Measurements from ENCODE around the gene OR7C1.
A peak's percentile ranks its signal among the peaks of the same experiment; 100 is the strongest.
"Not testable (repeated sequence)": the region's sequence is repeated elsewhere in the genome, so short reads cannot be mapped to it uniquely, and the experiment has no call there.

OR7C1 gene

DNA sequence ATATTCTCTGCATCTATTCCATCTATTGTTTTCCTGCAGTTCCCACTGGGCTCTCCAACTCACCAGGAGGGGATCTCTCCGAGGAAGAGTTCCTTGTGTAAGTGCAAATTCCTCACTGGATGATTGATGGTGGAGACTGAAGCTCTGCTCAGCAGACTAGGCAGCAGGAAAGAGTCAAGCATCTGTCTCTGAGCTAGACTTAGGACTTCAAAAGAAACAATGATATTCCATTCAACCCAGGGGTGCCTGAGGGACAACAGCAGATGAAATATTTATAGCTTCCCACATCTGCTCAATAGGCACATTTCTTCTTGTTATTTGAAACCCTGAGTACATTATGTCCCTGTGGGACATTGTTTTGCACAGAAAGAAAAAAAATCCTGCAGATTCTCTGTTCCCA, at the start of gene OR7C1, which contains the start of gene OR7A5:
TSS of gene OR7C1 (minus strand) at position 175 of the 400 bp plus-strand sequence. CDS start 35,049 bp downstream, outside the sequence.
TSS of gene OR7A5 (minus strand) at position 175 of the 400 bp plus-strand sequence. CDS start 6,944 bp downstream, outside the sequence.
- DNase-seq (ENCODE audit: low spot score) = peak; percentile 3

DNA sequence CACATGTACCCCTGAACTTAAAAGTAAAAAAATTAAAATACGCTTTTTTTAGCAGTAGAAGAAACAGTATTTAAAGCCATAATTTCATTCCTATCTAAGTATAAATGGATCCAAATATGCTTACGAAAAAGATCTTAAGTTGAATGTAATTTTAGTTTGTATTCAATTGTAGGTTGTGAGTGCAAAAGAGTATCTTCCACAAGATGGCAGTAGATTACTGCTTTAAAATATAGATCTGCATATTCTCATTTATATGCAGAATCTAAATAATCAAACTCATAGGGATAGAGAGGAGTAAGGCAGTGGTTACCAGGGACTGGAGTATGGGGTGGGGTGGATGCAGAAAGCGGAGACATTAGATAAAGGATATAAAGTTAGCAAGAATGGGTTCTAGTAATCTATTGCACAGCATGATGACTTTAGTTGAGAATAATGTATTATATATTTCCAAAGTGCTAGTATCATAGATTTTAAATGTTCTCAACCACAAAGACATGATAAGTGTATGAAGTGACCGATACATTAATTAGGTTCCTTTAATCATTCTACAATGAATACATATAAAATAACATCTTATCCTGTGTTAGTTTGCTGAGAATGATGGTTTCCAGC, 36.7 kb upstream of the OR7C1 start:
- no peak for DNase-seq (ENCODE audit: low spot score)

DNA sequence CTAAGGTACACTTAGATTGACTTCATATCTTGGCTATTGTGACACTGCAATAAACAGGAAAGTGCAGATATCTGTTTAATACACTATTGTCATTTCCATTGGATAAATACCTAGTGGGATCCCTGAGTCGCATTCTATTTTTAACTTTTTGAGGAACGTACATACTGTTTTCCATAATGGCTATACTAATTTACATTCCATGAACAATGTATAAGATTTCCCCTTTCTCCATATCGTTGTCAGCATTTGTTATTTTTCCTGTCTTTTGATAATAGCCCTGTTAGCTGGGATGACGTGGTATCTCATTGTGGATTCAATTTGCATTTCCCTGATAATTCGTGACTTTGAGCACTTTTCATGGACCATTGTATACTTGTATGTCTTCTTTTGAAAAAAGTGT, 33.5 kb upstream of the OR7C1 start:
- no peak for DNase-seq (ENCODE audit: low spot score)

DNA sequence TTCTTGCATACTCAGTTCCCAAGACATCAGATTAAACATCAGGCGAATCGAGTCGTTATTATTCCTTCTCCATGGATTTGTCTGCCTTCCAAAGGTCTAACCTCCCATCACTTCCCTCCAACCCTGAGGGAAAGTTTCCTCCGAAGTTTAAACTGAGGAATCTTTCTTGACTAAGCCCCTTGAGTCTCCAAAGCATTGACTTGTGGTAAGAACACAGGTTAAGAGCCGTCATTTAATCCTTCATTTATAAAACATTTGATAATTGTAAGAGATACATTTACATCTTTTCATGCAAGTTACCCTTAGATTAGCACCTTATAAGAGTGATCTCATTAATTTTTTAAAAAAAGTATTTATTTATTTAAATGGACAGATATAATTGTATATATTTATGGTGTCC, 13.8 kb upstream of the OR7C1 start, which contains the start of gene OR7A10:
TSS of gene OR7A10 (minus strand) at position 101 of the 400 bp plus-strand sequence. CDS start 7,045 bp downstream, outside the sequence.
- DNase-seq (ENCODE audit: low spot score) = no peak

GRCh38 chr19:14843578-14843977, 8.6 kb upstream of the OR7C1 start:
- no peak for DNase-seq (ENCODE audit: low spot score)

DNA sequence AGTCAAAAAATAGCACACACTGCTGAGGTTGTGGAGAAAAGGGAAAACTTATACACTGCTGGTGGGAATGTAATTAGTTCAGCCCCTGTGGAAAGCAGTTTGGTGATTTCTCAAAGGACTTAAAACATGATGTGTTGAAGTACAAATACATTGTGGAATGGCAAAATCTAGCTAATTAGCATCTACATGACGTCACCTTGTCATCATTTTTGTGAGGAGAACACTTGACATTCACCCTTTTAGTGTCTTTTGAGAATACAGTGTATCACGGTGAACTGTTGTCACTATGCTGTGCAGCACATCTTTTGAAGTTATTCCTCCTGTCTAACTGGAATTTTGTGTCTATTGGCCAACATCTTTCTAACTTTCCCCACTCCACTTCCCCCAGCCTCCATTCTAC, 8.2 kb upstream of the OR7C1 start:
- no peak for DNase-seq (ENCODE audit: low spot score)

GRCh38 chr19:14840206-14840605, 5.2 kb upstream of the OR7C1 start:
- no peak for DNase-seq (ENCODE audit: low spot score)

- no peak for DNase-seq (ENCODE audit: low spot score)
These were observed 2.4 kb upstream of the OR7C1 start for GRCh38 chr19:14837391-14837790.

GRCh38 chr19:14830702-14831101, 4.3 kb downstream of the OR7C1 start:
- DNase-seq (ENCODE audit: low spot score) = no peak

- DNase-seq (ENCODE audit: low spot score) = no peak
These were observed 9.0 kb downstream of the OR7C1 start for GRCh38 chr19:14826006-14826405.

GRCh38 chr19:14821937-14822336, 13.0 kb downstream of the OR7C1 start:
- no peak for DNase-seq (ENCODE audit: low spot score)

- no peak for DNase-seq (ENCODE audit: low spot score)
These were observed 16.4 kb downstream of the OR7C1 start for GRCh38 chr19:14818588-14818987.

DNA sequence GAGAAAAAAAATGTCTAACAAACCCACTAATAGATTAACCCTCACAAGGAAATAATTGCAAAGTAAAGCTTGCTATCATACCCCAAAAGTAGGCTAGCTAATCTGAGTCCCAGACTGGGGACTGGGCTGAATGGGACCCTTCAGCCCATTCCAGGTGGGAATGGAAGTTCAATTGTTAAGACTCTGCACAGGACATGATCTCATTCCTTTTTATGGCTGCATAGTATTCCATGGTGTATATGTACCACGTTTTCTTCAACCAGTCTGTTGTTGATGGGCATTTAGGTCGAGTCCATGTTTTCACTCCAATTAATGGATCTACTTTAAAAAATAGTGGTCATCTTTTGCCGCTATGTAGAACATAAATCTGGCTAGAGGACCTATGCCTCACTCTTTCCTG, 17.9 kb downstream of the OR7C1 start:
- DNase-seq (ENCODE audit: low spot score) = no peak

DNA sequence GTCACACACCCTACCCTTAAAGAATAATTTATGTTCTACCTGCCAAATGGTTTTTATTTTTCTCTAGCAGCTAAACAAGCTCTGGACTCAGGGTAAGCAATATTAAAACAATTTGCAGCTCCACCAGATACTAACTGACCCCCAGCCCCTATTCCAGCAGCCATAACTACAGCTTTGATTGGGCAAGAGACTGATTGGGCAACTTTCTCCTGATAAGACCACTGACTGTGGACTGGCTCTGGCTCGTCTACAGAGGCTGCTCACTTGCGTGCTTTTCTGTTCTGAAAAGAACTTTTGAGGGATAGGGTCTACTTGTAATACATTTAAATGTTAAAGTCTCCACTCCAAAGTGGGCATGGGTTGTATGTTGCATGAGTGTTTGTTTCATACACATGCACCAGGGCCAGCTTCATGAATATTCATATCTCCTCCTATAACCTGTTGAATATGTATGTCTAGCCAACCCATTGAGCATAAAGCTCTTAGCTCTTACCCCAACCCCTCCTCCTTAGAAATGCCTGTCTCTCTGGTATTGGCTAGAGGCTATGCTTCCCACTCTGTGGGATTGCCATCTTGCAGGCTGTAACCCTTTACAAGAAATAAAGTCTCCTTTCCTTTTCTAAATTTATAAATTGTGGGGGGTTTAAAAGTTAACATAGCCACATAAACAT, 19.9 kb downstream of the OR7C1 start:
- no peak for DNase-seq (ENCODE audit: low spot score)

- no peak for DNase-seq (ENCODE audit: low spot score)
These were observed 25.5 kb downstream of the OR7C1 start for GRCh38 chr19:14809272-14810057.

- no peak for DNase-seq (ENCODE audit: low spot score)
These were observed 30.2 kb downstream of the OR7C1 start for GRCh38 chr19:14804765-14805164.

- no peak for DNase-seq (ENCODE audit: low spot score)
These were observed 36.2 kb downstream of the OR7C1 start for GRCh38 chr19:14798760-14799159.

DNA sequence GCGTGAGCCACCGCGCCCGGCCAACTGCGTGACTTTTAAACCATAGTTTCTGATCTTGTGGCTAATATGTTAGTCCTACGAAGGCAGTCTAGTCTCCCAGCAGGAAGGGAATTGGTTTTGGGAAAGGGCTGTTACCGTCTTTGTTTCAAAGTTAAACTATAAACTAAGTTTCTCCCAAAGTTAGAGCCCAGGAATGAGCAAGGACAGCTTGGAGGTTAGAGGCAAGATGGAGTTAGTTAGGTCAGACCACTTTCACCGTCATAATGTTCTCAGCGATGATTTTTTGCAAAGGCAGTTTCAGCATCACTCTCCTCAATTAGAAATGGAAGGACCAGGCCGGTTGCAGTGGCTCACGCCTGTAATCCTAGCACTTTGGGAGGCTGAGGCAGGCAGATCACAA, 39.0 kb downstream of the OR7C1 start:
- no peak for DNase-seq (ENCODE audit: low spot score)

- no peak for DNase-seq (ENCODE audit: low spot score)
These were observed 39.8 kb downstream of the OR7C1 start for GRCh38 chr19:14795078-14795721.

GRCh38 chr19:14792250-14792649, 42.7 kb downstream of the OR7C1 start:
- DNase-seq (ENCODE audit: low spot score) = not testable (repeated sequence)

DNA sequence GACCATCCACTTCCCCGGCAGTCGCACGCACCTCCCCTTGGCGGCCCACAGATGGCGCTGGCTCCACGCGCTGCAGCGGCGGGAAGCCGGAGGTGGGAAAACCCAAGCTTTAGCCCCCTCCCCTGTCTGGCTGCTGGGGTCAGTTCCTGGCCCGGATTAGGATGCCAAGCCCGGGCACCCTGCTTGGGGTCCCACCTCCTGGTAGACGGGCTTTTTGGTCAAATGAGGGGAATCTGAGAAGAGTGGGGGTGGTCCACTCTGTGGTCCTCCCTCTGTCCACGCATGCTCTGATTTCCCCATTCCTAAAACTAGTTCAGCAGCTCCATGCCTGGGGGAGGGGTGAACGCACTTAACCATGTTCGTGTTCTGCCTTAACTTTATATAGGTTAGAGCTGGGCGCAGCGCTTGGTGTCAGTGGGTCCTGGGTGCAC, 48.5 kb downstream of the OR7C1 start:
- DNase-seq (ENCODE audit: low spot score) = no peak

DNA sequence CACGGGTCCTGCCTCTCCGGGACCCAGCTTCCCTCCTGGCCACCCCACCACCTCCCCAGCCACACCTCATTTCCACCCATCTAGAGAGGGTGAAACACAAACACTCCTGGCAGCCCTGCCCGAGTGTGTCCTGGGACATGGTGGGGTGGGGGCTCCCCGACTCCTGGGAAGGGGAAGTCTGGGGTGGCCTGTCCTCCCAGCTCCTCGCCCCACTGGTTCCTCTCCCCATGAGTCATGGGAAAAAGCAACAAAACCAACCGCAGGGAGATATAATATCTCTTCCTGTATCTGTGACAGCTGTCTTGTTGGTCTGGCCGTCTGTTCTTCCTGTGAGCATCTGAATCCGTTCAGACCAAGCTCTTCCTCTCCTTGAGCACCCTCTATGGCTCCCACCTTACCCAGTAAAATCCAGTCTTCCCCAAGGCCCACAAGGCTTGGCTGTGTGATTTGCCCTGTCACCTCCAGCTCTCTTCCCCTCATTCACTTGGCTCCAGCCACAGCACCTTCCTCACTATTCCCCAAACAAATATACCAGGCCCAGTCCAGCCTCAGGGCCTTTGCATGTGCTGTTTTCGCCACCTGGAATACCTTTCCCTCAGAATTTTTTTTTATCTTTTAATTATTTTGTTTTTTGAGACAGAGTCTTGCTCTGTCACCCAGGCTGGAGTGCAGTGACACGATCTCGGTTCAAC, 49.7 kb downstream of the OR7C1 start:
- peak; percentile 42 for DNase-seq (ENCODE audit: low spot score)

All from globus pallidus (tissue), 1 donor.